SH-SY5Y (cell line): ENCODE measurements around the gene COL9A3.

Experiments
- GATA2 ChIP-seq: IDR thresholded peaks from 2 replicates; pipeline ENCODE4 v1.6.1; 2011; ENCODE audit warnings: mild to moderate bottlenecking, low read depth, low read length
- GATA3 ChIP-seq: IDR thresholded peaks from 2 replicates; pipeline ENCODE4 v1.6.1; 2011; ENCODE audit warnings: low read depth, mild to moderate bottlenecking, low read length, moderate library complexity

- TF ChIP-seq GATA2 (no peak), GATA3 (no peak)
Observed at GRCh38 chr20:62860924-62861691, 44.3 kb downstream of the COL9A3 start.
